HG02840 (cell line): Measurements from ENCODE around the gene MLLT6.
A peak's percentile ranks its signal among the peaks of the same experiment; 100 is the strongest.

Source experiments
- ATAC-seq: cut with Tn5 transposase; IDR thresholded peaks from one replicate; pipeline ENCODE4 v1.9.1; 2021; ENCODE audit warnings: mild to moderate bottlenecking, moderate library complexity, moderate number of reproducible peaks; ENCODE audit not compliant: unreplicated experiment, low FRiP score

MLLT6 gene

GRCh38 chr17:38740806-38741205, 35.7 kb downstream of the MLLT6 start:
- ATAC-seq, result no peak

DNA sequence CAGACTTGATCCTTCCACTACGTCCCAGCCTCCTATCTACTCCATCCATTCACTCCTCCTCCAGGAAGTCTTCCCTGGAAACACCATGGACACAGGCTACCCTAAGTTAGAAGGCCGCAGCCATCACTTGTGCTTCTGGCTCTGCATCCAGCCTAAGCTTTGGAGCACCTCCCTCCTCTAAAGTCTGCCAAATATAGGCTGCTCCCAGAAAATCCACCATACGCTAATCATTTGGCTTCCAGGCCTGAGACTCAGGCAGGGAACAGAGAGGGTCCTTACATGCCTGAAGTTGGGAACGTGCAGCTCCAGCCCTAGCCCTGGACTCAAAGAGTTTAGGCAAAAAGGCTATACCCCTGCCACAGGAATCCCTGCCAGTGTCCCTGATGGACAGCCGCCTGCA, 36.4 kb downstream of the MLLT6 start:
- no peak for ATAC-seq

- ATAC-seq, result no peak
These were observed 36.9 kb downstream of the MLLT6 start for GRCh38 chr17:38741921-38742410.

DNA sequence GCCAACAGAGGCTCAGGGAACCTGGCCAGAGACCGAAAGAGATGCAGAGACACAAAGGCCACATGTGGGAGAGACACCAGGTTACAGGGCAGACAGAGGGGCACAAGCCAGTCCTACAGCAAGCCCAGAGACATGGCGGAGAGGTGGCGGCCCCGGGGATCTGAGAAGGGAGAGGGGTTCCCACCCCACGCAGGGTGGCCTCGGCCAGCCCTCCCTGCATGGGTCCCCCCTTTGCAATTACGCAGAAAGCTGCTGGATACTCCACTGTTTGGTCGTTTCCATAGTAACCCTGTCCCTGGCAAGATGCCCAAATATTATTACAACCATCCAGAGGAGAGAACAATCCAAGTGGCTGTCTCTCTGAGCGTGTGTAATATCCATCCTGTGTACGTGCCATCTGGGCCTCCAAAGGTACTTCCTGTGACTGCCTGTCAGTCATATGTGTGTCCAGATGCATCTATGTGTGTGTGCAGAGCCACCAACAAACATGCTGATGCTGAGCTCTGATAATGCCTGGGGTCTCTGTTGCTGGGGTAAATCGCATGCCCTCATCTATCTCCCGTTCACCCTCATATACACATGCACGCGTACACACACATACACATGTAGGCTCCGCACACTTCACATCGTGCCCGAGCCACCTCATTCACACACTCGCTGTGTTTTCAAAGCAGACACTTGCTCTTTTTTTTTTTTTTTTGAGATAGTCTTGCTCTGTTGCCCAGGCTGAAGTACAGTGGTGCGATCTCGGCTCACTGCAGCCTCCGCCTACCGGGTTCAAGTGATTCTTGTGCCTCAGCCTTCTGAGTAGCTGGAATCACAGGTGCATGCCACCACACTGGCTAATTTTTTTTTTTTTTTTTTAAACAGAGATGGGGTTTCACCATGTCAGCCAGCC, 37.6 kb downstream of the MLLT6 start:
- no peak for ATAC-seq

DNA sequence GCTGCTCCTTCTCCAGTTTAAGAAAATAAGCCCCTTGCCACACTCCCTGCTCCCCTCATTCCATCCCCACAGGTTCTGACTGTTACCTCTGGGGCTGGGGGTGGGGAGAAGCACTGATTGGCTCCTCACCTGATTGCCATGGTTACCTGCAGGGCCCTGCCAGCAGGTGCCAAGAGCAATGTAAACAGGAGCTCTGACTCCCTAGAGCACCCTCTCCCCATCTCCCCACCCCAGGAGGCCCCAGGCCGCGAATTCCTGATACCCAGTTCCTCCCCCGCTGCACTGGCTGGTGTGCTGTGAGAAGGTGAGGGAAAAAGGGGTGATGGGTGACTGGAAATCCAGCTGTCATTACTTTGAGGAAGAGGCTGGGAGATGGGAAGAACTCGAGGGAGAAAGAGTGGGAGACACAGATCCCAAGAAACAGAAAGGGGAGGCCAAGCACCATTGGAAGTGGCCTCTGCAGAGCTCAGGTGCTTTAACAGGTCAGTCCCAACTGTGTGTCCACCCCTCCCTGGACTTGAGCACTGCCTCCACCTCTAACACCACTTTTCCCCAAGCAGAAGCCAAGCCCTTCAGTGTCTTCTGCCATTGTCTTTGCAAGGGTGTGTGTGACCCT, 38.6 kb downstream of the MLLT6 start:
- no peak for ATAC-seq

GRCh38 chr17:38745545-38745944, 40.5 kb downstream of the MLLT6 start:
- ATAC-seq, result no peak

DNA sequence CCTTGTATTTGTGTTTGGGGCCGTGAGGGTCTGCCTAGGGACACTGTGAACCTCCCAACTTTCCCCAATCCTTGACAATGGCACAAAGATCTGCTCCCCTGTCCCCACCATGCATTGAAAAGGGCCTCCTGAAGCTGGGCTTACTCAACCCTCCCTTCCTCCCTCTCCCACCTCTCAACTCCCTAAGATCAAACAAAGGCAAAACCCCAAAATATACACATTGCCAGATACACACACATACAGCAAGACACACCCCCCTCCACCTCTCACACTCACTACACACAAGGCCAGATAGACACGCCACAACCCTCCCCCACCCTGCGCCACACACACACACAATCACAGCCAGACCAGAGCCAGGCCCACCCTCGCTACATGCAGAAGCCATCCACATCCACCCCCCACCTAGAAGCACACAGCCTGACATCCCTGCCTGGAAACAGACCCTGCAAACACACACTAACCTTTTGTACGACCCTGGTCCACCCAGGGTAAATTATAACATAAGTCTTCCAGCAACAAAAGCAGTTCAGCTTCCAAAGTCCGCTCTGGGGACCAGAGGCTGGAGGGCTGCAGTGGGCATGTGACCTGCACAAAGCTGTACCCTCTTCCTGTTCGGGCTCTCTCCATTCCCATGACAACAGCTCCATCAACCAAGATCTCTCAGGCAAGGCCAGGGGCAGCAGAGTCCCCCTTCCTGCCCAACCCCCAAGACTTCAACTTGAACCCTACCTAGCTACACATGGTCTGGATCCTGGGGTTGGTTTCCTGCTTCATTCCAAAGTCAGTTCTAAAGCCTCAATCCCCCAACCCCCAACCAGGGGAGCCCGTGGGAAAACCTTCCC, 41.2 kb downstream of the MLLT6 start:
- ATAC-seq, result no peak

DNA sequence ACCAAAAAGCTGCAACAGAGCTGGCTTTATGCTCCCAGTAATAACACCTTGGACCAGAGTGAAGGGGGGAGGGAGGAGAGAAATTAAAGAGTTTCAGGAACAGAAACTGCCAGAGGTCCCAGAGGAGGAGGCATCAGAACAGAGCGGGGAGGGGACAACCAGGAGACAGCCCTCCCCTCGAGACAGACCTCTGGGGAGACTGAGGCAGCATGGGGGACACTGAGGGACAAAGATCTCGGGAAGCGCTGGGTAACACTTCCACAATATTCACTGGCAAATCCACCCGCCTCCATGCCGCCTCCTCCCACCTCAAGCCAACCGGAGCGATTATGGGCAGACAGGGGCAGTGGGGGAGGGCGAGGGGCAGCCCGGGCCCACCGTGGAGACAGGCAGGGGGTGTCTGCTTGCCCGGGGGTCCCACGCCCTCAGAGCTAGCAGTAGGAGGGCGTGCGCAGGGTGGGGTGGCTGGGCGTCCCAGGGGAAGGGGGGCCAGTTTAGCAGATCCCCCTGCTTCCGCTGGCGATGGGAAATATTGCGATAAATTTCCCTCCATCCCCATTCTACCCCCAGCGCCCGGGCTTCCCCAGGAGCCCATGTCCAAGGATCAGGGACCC, 41.9 kb downstream of the MLLT6 start:
- ATAC-seq, result no peak

GRCh38 chr17:38747463-38748148, 42.5 kb downstream of the MLLT6 start:
- ATAC-seq, result no peak

DNA sequence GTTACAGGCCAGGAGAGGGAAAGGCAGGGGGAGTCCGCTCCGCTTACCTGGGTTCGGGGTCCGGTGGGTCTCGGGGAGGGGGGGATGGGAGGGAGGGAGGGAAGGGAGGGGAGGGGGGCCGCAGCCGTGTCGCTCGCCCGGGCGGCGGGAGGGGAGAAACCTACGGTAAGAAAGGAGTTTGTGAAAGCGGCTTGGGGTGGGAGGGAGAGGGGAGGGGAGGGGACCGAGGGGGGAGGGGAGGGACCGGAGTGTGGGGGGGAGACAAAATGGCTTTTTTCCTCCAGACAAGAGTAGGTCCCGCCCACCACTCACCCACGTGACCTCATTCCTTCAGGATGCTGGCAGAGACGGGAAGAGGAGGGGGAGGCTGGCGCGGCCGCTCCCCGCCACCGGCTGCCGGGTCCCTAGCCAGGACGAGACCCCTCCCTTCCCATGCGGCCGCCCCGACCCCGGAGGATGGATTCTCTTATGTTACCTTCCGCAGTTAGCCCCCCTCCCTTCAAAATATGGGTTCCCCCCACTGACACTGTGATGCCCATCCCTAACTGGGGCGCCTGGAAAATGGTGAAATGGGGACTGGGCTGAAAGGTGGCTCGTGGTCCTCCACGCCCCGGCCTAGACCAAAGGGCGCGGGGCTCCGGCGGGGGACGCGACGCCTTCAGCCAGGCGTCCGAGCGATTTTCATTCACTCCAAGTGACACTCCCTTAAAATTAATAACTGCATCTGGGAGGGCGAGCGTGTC, 43.2 kb downstream of the MLLT6 start, which contains the start of gene PCGF2:
Gene PCGF2, minus strand, starts transcription at position 188 of the 743 bp plus-strand sequence. CDS start 7,934 bp downstream, outside the sequence.
- no peak for ATAC-seq

DNA sequence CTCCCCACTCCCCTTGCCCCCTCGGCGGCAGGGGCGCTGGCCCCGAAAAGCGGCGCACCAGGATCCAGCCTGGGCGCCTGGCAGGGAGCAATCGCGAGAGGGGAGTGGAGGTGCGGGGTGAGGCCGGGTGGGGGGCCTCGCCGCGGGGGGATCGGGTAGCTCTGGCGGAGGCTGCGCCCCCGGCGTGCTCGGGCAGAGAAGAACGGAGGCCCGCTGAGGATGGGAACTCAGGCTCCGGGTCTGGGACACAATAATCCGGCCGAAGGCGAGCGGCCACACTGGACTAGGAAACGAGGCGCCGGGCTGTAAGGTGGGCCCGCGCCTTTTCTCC, 43.8 kb downstream of the MLLT6 start:
- no peak for ATAC-seq

DNA sequence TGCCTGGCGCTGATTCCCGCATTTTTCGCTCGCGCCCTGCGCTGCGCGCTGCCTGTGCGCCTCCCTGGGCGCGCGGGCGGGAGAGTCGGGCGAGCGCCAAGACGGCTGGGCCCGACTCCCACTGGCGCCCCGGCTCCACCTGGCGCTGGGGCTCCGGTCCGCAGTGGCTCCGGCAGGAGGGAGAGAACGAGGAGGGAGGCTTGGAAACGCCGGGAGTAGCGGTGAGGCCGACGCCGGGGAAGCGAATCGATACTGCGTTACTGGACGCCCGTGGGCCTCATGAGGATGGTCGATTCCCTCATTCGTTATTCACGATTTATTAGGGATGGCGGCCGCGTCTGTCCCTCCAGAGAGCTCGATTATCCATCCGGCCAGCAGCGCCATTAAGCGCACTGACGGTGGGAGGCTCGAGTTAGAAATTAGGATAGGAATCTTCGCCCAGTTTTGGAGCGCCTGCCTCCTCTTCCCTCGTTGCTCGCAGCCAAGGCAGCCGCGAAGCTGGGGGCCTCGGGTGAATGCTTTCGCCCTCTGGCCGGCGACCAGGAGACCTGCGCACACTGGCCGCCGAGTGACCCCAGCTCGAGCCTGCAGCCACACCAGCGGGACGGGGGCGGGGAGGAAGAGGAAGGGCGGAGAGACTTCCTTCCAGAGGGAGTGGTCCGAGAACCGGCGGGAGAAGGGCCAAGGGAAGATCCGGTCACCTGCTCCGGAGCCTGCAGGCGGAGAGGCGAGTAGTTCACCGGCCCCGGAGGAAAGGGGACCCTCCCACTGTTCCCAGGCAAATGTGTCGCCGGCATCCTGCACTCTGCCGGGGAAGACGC, 44.4 kb downstream of the MLLT6 start:
- no peak for ATAC-seq

GRCh38 chr17:38750044-38750311, 44.9 kb downstream of the MLLT6 start:
- ATAC-seq, result no peak

DNA sequence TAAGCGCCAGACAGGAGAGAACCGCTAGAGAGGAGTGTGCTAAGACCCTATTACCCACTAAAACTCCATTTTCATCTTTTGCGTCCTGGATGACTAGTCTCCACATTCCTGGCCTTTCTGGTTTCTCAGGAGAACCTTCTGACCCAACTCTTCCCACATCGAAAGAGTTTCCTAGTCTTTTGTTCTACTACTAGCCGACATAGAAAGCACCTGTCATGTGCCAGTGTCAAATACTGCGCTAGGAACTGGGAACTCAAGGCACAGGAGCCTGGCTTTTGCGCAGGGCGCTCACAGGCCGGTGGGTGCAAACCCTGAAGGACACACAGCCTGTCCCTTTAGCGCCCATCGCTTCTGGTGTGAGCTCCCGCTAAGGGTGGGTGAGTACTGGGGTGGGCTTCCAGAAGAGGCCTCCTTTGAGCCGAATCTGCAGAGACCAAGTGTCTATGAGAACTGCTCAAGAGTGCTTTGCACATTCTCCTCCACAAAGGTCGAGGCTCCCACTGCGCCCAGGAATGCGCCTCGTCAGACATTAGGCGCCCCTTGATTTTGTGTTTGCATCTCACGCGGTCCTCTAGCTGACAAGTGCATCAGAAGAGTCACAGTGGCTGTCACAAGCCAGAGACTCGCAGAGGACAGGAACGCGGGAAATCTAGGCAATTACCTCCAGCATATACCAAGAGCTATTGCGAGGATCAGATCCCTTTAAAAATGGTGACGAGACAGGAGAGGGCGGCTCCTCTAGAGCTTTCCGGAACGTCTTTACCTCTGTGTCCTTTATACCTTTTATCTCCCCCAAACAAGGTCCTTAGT, 45.4 kb downstream of the MLLT6 start:
- ATAC-seq, result no peak

- no peak for ATAC-seq
These were observed 46.2 kb downstream of the MLLT6 start for GRCh38 chr17:38751144-38751807.

DNA sequence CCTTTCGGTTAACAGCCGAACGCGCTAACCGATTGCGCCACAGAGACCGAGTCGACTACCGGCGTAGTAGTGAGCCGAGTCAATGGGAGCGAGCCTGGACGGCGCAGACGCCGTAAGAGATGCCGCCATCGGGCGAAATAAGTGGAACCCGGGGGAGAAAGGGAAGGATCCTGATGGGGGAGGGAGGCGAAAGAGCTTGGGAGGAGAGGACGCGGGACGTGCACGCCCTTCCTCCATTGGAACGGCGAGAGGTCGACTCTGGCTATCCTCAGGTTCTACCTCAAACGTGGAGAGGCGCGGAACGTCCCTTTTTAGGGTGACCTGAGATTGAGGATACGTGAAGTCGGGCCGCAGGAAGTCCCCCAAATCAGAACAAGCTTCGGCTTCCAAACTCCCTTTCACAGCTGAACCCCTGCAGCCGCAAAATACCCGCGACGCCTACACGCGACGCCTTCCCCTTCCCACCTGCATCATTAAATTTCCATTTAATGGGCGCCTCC, 46.8 kb downstream of the MLLT6 start:
- peak; percentile 18 for ATAC-seq
